RWPE2 (cell line): ENCODE data around the gene PSMB7.

Experiments
- ATAC-seq: fragments of 200-7000 bp; cut with Tn5 transposase; 3 replicates; pipeline ENCODE4 v1.9.1; 2021; ENCODE audit warnings: low read depth
- DNase-seq: peaks from one replicate; pipeline ENCODE4 v3.0.0-alpha.2; 2020; ENCODE audit warnings: low spot score
- H3K27ac ChIP-seq: fragments of 450-650 bp; 2 replicates; pipeline ENCODE4 v1.5.1; 2017; ENCODE audit warnings: mild to moderate bottlenecking; ENCODE audit not compliant: poor library complexity, severe bottlenecking
- H3K27me3 ChIP-seq: fragments of 250-450 bp; sonication (Bioruptor Pico); 2 replicates; pipeline ENCODE4 v1.5.1; 2021; ENCODE audit warnings: mild to moderate bottlenecking, moderate library complexity; ENCODE audit not compliant: insufficient read depth, poor library complexity, severe bottlenecking
- H3K36me3 ChIP-seq: fragments of 250-450 bp; sonication (Bioruptor Pico); 2 replicates; pipeline ENCODE4 v1.5.1; 2020; ENCODE audit warnings: low read depth, mild to moderate bottlenecking, moderate library complexity
- H3K4me1 ChIP-seq: fragments of 250-450 bp; sonication (Bioruptor Pico); 2 replicates; pipeline ENCODE4 v1.5.1; 2021; ENCODE audit warnings: mild to moderate bottlenecking, moderate library complexity; ENCODE audit not compliant: insufficient read depth, poor library complexity, severe bottlenecking
- H3K4me3 ChIP-seq: fragments of 250-450 bp; sonication (Bioruptor Pico); 2 replicates; pipeline ENCODE4 v1.5.1; 2021; ENCODE audit warnings: mild to moderate bottlenecking, moderate library complexity; ENCODE audit not compliant: severe bottlenecking
- H3K9me3 ChIP-seq: fragments of 250-450 bp; sonication (Bioruptor Pico); 2 replicates; pipeline ENCODE4 v1.5.1; 2021; ENCODE audit warnings: mild to moderate bottlenecking, moderate library complexity; ENCODE audit not compliant: severe bottlenecking
- CTCF ChIP-seq: fragments of 450-650 bp; IDR thresholded peaks from one replicate; pipeline ENCODE4 v1.5.1; 2017; ENCODE audit warnings: mild to moderate bottlenecking, moderate library complexity; ENCODE audit not compliant: poor library complexity, severe bottlenecking

PSMB7 gene

DNA sequence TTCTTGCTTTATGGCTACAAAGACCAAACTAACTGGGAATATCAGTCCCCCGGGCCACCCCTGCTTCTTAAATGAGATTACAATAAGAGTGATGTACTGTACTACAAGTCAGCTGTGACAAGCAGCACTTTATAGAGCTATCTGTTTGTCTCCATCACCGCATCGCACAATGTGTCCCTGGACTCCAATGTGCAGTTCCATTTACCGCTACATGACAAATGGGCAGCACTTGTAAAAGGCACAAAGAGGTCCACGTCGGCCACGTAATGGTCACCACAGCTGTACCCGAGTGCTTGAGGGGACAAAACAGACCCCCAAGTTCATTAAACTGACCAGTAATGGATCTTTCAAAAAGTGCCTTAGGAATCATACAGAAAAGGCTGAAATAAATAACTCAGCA lies 54.1 kb downstream of the PSMB7 start:
- no peak for ATAC-seq
- DNase-seq: no peak
- Histone ChIP-seq H3K27me3 (no peaks in the 10 kb centered on the region), H3K4me1 (peaks cover 1% of the 10 kb centered on the region), H3K9me3 (no peaks in the 10 kb centered on the region), H3K27ac (no peak overlapping the region), H3K4me3 (no peak overlapping the region), H3K36me3 (peaks cover 17% of the 10 kb centered on the region)
- TF ChIP-seq CTCF: no peak

DNA sequence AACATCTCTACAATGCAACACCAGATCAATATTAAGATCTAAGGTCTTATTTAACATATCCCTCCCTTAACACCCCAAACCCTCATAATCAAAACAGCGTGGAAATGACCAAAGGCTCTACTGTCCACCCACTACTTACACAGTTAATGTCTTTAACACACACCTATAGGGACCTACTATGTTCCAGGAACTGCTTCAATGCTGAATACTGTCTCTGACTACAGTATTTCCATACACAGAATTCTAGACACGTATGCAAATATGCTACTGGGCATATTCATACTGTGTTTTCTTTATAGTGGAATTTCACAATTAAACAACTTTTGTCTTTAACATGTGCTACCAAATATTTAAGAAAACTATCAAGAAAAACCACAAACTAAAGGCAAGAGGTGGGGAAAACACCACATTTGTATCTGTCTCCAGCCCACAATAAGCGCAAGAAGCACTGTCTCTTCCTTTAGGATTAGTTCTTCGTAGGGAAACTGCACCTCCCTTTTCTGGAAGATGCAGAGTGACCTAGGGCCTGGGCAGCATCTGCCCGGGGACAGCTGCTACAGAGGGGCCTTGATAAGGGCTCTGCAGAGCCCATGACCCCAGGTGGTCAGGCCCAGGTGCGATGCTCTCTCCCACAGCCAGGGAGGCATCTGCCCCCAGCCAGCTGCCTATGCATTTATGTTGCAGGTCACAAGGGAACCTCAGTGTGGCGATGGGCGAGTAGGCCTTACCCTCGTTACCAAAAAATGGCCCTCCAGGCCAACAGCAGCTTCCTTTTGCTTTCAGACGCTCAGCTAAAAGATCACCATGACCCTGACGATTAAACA lies 55.2 kb downstream of the PSMB7 start:
- Histone ChIP-seq H3K27ac (no peak overlapping the region), H3K27me3 (no peaks in the 10 kb centered on the region), H3K9me3 (no peaks in the 10 kb centered on the region), H3K4me1 (no peaks in the 10 kb centered on the region), H3K4me3 (no peak overlapping the region), H3K36me3 (peaks cover 27% of the 10 kb centered on the region)
- no peak for DNase-seq
- no peak for TF ChIP-seq CTCF
- ATAC-seq: no peak

DNA sequence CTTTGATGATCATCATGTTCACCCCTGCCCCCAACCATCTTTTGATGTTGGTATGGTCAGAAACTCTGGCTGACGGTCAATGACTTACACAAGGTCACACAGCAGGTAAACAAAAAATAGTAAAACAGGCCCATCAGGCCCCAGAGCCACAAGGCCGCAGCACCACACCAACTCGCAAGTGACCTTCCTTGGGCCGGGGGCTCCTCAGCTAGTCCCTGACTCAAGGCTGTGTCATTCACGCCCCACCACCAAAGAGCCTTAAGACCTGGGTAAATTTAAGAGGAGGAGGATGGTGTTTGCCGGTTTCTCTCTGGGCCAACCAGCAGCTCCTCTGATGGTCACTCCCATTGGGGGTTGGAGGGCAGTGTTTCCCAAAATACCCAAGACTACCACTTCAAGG lies 55.8 kb downstream of the PSMB7 start:
- H3K36me3 ChIP-seq: peaks cover 29% of the 10 kb centered on the region
- no peak for TF ChIP-seq CTCF
- ATAC-seq (no peak), DNase-seq (no peak)
- no peaks in the 10 kb centered on the region for H3K27me3 ChIP-seq
- H3K4me3 ChIP-seq: no peak overlapping the region
- no peak overlapping the region for H3K27ac ChIP-seq
- no peaks in the 10 kb centered on the region for H3K4me1 ChIP-seq
- no peaks in the 10 kb centered on the region for H3K9me3 ChIP-seq

DNA sequence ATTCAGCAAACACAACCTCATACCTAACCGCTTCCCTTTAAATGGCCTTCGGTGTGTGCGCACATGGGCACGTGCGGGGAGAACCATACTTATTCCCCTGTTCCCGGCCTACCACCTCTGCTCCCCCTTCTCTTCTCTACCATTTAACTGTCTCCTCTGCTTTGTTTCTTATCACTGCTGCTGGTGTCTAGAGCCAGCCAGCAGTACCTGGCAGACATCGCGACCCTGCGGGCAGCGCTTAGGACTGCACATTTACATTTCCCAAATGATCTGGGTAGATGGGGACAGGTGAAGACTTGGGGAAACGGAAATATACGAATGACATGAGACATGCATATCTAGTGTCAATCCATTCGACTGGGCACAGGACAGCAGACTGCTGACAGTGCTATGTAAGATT lies 56.6 kb downstream of the PSMB7 start:
- no peak for TF ChIP-seq CTCF
- no peak for DNase-seq
- H3K36me3 ChIP-seq: peaks cover 36% of the 10 kb centered on the region

GRCh38 chr9:124357721-124358361 lies 57.4 kb downstream of the PSMB7 start:
- no peak overlapping the region for H3K27ac ChIP-seq
- H3K36me3 ChIP-seq: peaks cover 44% of the 10 kb centered on the region
- no peak overlapping the region for H3K4me3 ChIP-seq
- no peaks in the 10 kb centered on the region for H3K27me3 ChIP-seq
- no peak for TF ChIP-seq CTCF
- H3K9me3 ChIP-seq: no peaks in the 10 kb centered on the region
- H3K4me1 ChIP-seq: no peaks in the 10 kb centered on the region
- no peak for DNase-seq
- ATAC-seq: peak; percentile 15; the same call in 1 of the 3 replicates

More for the DNA sequence above, 56.6 kb downstream of the PSMB7 start:
- Histone ChIP-seq H3K4me3 (no peak overlapping the region), H3K27ac (no peak overlapping the region), H3K9me3 (no peaks in the 10 kb centered on the region), H3K27me3 (no peaks in the 10 kb centered on the region), H3K4me1 (no peaks in the 10 kb centered on the region)
- no peak for ATAC-seq
